GM19324 (cell line): ENCODE data around the gene SYNPO2L.
"Not testable (repeated sequence)": the region's sequence is repeated elsewhere in the genome, so short reads cannot be mapped to it uniquely, and the experiment has no call there.

ENCODE experiments used
- ATAC-seq: cut with Tn5 transposase; IDR thresholded peaks from one replicate; pipeline ENCODE4 v1.9.1; 2021; ENCODE audit warnings: mild to moderate bottlenecking, moderate library complexity; ENCODE audit not compliant: unreplicated experiment, low FRiP score

SYNPO2L gene, protein sequence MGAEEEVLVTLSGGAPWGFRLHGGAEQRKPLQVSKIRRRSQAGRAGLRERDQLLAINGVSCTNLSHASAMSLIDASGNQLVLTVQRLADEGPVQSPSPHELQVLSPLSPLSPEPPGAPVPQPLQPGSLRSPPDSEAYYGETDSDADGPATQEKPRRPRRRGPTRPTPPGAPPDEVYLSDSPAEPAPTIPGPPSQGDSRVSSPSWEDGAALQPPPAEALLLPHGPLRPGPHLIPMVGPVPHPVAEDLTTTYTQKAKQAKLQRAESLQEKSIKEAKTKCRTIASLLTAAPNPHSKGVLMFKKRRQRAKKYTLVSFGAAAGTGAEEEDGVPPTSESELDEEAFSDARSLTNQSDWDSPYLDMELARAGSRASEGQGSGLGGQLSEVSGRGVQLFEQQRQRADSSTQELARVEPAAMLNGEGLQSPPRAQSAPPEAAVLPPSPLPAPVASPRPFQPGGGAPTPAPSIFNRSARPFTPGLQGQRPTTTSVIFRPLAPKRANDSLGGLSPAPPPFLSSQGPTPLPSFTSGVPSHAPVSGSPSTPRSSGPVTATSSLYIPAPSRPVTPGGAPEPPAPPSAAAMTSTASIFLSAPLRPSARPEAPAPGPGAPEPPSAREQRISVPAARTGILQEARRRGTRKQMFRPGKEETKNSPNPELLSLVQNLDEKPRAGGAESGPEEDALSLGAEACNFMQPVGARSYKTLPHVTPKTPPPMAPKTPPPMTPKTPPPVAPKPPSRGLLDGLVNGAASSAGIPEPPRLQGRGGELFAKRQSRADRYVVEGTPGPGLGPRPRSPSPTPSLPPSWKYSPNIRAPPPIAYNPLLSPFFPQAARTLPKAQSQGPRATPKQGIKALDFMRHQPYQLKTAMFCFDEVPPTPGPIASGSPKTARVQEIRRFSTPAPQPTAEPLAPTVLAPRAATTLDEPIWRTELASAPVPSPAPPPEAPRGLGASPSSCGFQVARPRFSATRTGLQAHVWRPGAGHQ

DNA sequence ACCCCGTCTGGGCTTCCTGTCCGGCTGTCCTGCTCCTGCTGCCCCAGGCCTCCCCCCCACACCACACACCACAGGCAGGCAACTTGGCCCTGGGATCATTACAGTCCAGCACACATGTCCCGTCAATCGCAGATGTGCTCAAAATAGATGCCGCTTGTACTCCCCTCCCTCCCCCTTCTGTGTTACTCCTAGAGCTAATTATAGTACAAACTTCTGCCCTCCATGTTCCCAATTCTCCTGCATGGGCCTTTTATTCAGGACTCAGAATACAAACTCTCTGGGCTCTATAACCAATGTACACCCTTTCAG, at the start of gene SYNPO2L:
TSS of gene SYNPO2L (minus strand) at position 40 of the 309 bp plus-strand sequence. CDS start 107 bp downstream, outside the sequence.
- no peak for ATAC-seq

DNA sequence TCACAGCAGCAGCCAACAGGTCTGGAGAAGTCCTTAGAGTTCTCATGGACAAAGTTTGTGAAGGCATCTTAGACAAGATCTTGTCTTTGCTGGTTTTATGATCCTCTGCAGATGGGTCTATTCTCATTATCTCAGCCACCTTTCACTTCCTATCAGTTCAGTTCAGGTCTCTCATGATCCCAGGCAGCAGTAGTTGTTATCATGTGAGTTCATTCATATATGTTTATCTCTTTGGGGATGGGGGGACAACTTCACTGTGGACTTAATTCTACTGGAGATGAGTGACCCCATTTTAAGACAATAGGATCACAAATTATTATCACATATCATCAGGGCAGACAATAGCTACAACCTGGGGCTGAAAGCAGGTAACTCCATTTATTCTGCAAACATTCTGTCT, 48.1 kb upstream of the SYNPO2L start:
- ATAC-seq = not testable (repeated sequence)

DNA sequence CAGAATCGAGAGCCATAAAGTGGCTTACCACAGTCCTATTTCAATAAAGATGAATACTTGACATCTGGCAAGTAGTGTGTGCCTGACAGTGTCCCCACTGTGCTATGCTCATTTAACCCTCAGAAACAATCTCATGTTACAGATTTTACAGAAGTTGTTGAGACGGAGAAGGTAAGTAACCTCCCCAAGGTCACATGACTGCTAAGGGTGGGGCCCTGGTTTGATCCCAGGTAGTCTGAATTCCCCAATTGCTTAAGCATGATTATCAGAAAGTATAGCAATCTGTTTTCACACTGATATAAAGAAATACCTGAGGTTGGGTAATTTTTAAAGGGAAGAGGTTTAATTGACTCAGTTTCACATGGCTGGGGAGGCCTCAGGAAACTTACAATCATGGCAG, 43.0 kb upstream of the SYNPO2L start:
- not testable (repeated sequence) for ATAC-seq

DNA sequence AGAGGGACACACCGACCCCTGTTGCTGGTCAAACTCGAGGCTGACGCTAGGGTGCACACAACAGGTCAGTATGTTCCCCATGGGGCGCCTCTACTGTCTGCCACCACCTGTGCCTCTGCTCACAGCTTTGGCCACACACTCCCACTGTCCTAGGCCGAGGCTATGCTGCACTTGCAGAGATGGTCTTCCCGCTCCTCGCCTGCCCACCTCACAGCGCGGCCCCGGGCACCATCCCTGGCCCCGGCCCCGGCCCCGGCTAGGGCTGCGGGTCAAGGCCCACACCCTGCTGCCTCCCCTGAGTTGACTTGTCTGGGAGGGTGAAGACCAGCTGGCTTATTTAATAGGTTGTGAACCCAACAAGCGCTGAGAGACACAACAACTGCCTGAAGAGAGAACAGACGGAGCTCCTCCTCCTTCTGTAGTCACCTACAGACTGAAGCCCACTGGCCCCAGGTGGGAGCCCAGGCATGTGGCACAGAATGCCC, 41.9 kb upstream of the SYNPO2L start, which contains the start of gene AGAP5:
TSS of gene AGAP5 (minus strand) at position 435 of the 485 bp plus-strand sequence. CDS start at position 81, 354 bp downstream.
- ATAC-seq = not testable (repeated sequence)

DNA sequence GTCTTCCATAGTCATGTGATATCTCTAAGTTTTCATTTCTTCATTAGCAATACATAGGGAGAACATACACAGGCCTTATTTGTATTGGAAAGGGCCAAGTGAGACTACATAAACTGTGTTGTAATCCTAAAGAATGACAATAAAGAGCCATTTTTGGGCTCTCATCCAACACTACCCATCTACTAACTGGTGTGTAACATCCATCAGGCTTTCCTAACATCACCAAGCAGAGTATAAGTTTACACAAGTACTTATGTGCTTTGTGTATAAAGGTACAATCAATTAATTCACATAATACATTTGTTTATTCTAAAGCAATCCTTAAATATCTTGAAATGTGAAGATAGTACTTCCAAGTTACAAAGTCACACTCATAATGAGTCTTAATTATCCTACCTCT, 39.5 kb upstream of the SYNPO2L start:
- ATAC-seq = not testable (repeated sequence)

DNA sequence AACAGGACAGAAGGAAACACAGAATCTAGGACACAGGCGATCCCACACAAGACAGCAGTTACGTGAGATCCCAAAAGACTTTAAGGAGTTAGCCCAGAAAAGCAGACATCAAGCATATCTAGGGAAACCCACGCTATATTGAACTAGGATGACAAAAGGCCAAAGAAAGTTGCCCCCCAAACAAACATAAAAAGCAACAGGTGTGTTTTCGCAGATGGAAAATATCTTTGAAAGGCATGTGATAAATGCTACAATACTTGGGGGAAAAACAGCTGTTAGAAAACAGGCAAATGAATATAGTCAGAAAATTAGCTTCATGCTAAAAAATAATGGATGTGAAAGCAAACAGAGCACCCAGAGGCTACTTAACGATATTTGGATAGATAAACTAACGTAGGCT, 34.9 kb upstream of the SYNPO2L start:
- ATAC-seq = not testable (repeated sequence)

DNA sequence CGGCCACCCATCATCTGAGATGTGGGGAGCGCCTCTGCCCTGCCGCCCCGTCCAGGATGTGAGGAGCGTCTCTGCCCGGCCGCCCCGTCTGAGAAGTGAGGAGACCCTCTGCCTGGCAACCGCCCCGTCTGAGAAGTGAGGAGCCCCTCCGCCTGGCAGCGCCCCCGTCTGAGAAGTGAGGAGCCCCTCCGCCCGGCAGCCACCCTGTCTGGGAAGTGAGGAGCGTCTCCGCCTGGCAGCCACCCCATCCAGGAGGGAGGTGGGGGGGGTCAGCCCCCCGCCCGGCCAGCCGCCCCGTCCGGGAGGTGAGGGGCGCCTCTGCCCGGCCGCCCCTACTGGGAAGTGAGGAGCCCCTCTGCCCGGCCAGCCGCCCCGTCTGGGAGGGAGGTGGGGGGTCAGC, 33.8 kb upstream of the SYNPO2L start:
- ATAC-seq = not testable (repeated sequence)

DNA sequence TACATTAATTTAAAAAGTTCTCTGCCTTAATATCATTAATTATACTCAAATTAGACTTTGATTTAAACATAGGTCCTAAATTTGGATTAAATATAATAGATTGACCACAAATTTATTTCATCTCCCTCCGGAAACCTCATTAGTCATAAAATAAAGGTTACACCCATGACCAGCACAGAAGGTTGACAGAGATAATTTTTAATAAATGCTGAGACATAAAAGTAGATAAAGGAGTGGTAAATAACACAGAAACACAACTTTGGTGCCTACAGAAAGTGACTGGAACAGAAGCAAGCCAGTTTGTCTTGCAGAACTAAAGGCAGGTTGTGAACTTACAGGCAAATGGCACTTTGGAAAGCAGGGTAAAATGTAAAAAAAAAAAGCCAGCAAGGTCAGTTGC, 31.8 kb upstream of the SYNPO2L start:
- ATAC-seq = not testable (repeated sequence)

DNA sequence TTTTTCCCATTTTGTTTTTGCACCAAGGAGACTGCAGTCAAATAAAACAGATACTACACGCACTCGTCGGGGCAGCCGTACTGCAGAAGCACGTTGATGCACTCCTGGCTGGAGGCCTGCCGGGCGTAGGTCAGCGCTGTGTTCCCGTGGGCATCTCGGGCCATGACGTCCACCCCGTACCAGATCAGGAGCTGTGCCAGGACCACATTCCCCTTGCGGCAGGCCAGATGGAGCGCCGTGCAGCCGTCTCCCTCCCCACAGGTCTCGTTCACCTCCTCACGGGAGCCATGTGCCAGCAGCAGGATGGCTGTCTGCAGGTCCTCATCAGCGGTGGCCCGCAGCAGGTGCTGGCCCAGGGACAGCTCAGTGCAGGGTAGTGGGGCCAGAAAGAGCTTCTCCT, 18.7 kb upstream of the SYNPO2L start:
- ATAC-seq = not testable (repeated sequence)

DNA sequence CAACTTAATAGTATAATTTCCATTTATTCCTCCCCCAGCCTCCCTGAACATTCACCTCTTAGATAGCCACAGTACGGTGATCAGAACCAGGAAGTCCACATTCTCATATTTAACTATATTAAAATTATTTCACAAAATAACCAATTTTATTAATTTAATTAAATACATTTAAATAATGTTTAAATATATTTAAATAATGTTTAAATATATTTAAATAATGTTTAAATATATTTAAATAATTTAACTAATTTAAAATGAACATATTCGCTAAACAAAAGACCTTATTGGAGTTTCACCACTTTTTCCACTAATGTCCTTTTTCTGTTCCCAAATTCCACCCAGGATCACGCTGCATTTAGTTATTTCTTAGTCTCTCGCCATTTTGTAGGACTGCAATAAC, 12.5 kb upstream of the SYNPO2L start:
- ATAC-seq = not testable (repeated sequence)

DNA sequence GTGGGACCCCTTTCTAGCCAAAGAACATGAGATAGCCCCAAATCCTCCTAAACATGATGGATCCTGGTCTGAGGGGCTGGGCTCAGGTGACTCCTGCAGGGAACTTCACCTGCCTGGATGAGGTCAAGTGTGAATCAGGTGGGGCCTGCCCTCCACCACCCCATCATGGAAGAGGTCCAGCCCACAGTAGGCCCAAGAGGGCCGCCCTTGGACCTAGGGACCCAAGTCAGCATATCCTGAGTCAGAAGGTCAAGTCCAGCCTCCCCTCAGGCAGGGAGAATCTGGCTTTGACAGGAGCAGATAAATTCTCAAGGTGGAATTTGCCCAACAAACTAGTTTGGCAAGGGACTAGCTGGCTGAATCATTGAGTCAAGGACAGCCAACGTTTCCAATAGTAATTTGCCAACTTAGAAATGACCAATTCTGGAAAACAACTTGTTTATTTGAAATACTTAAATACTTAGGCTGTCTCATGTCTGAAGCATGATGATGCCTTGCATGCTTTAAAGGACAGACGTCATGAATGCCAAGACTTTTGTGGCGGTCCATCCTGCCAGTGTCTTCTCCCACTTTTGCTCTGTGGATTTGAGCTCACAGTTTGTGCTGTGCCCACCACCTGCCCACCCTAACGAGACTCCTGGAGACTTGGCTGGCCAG, 10.5 kb upstream of the SYNPO2L start:
- ATAC-seq = not testable (repeated sequence)

DNA sequence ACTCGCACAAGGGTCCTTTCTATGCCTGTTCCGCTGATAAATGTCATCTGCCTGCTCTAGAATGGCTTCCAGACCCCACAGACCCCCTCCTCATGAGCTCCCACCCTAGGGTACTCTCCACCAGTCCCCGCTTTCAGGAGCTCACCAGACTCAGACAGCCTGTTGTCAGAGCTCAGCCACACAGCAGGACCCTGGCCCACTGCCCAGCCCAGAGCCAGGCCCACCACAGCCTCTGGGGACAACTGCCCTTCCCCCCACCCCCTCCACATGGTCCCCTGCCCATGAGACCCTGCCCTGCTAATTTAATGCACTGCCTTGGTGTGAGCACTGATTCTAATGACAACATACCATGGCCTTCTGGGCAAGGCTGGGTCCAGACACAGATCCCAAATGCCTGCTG, 9.8 kb upstream of the SYNPO2L start:
- ATAC-seq = not testable (repeated sequence)

DNA sequence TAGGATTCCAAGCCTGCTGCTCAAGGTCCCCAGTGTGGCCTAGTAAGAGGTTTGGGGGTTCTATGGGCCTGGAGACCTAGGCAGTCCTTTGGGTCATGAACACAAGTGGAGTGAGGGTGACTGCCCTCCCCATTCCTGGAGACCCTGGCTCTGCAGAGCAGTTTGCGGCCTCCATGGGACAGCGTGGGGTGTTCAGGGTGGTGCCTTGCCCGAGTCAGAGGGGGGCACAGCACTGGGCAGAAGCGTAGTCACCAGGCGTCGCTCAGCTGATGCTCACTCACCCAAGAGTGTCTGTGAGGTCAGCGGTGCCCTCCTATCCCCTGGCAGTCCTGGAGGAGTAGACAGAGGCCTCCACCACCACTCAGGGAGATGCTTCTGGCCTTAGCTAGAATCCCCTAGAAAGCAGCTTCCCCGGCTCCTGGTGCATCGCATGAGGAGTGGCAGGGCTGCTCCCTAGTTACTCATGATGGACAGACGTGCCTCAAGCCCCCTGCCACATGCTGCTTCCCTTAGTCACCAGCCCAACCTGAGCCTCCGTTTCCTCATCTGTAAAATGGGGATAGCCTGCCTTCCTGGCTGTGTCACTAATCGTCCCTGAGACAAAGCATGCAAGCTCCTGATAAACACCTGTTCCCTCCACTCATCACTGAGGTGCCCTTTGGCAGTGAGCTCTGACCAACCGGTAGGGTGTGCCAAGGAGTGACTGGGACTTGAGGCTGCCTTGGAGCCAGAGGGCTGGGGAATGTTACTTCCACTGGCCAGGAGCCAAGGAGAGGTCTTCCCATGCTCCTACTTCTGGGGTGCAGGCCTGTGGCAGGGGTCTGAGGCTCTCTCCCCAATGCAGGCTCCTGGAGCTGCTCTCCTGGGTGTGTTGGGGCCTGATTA, 8.6 kb upstream of the SYNPO2L start:
- not testable (repeated sequence) for ATAC-seq

DNA sequence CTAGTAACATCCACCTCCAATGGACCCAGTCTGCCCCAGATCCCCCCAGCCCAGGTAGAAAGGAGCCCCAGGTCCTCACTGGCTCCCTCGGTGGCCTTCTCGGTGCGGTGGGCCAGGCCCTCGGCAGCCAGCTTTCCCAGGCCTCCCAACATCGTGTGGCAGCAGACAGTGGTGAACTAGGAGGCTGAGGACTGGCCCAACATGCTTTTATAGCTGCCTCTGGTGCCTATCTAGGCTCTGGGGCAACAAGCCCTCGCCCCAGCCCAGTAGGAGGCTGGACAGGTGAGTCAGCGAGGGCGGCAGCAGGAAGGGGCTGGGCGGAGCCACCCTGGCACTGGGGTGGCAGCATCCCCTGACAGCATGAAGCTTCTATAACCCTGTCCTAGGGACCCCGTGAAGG, 7.8 kb upstream of the SYNPO2L start:
- not testable (repeated sequence) for ATAC-seq

DNA sequence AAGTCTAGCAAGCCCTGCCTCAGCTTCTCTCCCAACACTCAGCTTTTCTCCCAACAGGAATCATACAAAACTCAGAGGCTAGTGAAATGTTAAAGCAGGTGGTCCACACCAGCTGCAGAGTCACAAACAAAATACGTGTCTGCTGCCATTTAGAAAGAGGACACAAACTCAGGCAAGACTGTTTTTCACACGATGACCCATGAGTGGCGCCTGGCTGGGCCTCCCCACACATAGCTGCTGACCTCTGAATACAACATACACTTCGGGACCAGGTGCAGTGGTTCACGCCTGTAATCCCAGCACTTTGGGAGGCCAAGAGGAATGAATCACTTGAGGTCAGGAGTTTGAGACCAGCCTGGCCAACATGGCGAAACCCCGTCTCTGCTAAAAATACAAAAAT, 6.9 kb upstream of the SYNPO2L start:
- not testable (repeated sequence) for ATAC-seq

DNA sequence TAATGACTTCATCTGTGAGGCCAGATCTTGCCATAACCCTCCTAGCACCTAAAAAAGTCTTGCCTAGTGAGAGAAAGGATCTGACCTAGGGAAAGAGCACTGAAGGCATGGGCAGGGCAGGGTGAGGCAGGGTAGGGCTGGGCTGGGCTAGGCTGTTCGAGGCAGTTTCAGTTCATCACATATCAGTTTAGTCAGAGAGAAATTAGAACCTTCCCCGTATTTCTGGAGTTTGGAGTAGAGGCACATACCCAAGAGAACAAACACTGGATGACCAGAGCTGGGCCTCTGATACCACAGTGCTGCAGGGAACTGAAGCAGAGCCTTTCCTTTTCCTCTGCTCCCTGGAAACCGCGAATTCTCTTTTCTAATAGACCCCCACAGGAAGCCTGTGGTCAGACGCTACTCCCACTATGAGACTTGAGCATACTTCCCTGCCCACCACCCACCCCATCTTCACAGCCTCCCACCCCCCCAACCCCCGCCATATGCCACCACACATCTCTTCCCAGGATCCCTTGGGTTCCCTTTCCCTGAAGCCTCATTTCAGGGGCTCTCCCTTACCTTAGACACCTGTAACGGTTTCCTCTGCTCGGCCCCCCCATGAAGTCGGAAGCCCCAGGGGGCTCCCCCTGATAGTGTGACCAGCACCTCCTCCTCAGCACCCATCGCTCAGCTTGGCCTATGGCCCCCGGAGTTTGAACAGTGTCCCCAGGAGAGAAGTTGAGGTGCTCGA, 406 bp downstream of the SYNPO2L start:
- no peak for ATAC-seq

DNA sequence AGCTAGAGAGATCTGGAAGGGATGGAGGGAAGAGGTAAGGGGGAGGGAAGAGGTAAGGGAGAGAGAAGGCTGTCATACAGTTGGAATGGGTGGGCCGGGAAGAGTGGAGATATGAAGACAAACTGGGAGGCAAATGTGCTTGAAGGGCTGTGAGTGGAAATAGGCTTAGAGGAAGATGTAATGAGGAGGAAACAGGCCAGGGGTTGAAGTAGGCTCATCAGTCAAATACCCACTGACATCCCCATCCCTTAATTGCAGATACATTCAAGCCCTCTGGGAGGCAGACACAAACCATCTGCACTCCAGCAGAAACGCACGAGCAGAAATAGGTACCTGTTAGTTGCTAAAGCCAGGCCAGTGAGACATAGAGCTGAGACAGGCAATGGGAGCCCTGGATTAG, 2.1 kb downstream of the SYNPO2L start:
- no peak for ATAC-seq

DNA sequence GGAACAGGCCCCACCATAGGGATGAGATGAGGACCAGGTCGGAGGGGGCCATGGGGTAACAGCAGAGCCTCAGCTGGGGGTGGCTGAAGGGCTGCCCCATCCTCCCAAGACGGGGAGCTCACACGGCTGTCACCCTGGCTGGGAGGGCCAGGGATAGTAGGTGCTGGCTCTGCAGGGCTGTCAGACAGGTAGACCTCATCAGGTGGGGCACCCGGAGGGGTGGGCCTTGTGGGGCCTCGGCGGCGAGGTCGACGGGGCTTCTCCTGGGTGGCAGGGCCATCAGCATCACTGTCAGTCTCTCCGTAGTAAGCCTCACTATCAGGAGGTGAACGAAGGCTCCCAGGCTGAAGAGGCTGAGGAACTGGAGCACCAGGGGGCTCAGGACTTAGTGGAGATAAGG, 2.6 kb downstream of the SYNPO2L start:
- no peak for ATAC-seq
